GM10248 (cell line): Measurements from ENCODE around the gene FETUB.

ENCODE experiments used
- CTCF ChIA-PET: fragments of 300-600 bp; sonication (Branson Sonifier 250); formaldehyde crosslinking; extraction: SDS; loops from one replicate; lab custom pipeline; 2021; ENCODE audit warnings: antibody characterized with exemption; lab: Yijun Ruan, JAX
- POLR2A ChIA-PET: fragments of 350-650 bp; sonication (Branson Sonifier 250); formaldehyde crosslinking; extraction: SDS; loops from one replicate; lab custom pipeline; 2020; ENCODE audit warnings: antibody characterized with exemption; lab: Yijun Ruan, JAX
- DNase-seq: peaks from one replicate; pipeline ENCODE4 v3.0.0; 2012; ENCODE audit errors: extremely low spot score
- TF ChIP-seq, protein P1 (sequence below): IDR thresholded peaks from 2 replicates; pipeline ENCODE4 v1.5.1; 2012; ENCODE audit warnings: mild to moderate bottlenecking, low read depth; ENCODE audit errors: extremely low read depth, missing control alignments, control extremely low read depth

FETUB gene

DNA sequence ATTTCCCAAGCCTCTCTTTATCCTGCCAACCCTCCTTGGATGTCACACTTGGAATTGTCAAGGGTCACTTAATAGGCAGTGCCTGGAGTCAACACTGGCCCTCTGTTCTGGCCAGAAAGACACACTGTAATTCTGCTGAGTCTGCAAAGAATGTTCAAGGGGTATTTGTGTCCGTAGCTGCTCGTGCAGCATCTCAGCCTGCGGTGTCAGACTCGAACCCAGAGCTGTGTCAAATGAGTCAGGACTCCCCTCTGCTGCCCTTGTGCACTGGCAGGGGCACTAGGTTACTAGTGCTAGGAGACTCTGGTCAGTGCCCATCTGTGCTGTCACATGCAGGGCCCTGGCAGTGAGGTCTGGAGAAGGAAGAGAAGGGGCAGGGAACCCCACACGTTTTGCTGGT lies 28.1 kb upstream of the FETUB start:
- TF ChIP-seq, protein P1, sequence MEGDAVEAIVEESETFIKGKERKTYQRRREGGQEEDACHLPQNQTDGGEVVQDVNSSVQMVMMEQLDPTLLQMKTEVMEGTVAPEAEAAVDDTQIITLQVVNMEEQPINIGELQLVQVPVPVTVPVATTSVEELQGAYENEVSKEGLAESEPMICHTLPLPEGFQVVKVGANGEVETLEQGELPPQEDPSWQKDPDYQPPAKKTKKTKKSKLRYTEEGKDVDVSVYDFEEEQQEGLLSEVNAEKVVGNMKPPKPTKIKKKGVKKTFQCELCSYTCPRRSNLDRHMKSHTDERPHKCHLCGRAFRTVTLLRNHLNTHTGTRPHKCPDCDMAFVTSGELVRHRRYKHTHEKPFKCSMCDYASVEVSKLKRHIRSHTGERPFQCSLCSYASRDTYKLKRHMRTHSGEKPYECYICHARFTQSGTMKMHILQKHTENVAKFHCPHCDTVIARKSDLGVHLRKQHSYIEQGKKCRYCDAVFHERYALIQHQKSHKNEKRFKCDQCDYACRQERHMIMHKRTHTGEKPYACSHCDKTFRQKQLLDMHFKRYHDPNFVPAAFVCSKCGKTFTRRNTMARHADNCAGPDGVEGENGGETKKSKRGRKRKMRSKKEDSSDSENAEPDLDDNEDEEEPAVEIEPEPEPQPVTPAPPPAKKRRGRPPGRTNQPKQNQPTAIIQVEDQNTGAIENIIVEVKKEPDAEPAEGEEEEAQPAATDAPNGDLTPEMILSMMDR = no peak
- DNase-seq = no peak
- CTCF ChIA-PET = interaction anchor here (1.2 to 12.5 kb wide), 4 partner anchors 11 to 629 kb away, joined by 3 to 202 read pairs (median 3); no protein-coding TSS in a partner anchor
- POLR2A ChIA-PET = no interaction called here

DNA sequence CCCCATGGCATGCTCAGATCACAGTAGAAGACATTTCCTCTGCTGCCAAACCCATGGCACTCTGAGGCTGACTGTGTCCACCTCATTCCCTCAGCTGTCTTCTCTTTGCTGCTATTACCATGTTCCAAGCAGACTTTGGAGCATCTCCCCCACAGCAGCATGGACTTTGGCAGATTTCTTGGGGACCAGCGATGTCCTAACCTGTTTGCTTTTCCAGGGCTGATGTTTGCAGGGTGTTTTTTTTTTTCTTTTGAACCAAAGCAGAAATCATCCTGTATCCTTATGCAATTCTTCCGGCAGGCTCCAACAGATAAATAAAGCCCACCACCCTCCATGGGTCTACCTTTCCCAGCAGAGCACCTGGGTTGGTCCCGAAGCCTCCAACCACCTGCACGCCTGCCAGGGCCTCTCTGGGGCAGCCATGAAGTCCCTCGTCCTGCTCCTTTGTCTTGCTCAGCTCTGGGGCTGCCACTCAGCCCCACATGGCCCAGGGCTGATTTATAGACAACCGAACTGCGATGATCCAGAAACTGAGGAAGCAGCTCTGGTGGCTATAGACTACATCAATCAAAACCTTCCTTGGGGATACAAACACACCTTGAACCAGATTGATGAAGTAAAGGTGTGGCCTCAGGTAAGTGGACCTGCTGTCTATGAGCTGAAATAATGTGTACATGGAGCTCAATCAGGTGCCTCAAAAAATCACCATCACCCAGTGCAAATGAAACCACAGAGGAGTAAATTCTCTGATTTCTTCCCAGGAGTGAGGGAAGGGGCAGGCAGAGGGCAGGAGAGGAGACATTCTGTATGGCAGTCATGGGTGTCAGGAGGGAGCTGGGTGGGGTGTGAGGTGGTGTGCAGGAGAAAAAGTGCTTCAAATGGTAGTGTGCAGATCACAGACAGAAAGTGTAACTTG lies 27.2 kb upstream of the FETUB start, which contains the start of gene AHSG:
TSS of gene AHSG (plus strand) at position 340 of the 916 bp plus-strand sequence. CDS start at position 422, 82 bp downstream.
- ChIA-PET POLR2A (no interaction called here), CTCF (interaction anchor here (0.7 to 12.5 kb wide), 15 partner anchors 9 to 953 kb away, joined by 3 to 202 read pairs (median 27); no protein-coding TSS in a partner anchor)
- TF ChIP-seq, protein P1 = no peak
- no peak for DNase-seq

DNA sequence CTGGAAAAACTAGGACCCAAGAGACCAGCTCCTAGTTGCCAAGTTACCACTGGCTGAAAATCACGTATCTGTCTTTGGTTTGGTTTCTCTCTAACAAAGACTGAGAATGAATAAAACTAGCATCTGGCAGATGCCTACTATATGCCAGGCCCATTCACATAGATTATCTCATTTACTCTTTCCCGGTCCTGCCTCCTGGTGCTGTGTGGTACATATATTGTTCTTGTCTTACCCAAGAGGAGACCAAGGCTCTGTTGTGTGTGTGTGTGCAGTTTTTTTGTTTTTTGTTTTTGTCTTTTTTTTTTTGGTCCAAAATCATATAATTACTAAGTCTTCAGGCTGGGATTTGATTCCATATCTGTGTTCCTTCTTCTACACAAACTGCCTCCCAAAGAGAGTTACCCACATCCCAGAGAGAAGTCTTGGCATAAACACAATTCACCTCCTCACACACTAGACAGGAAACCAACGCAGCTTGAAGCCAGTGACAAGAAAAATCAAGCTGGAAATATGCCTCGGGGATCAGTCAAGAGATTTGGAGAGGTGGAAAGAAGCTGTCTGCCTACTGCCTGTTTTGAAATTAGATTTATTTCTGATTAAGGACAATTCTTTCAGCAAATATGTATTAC lies 26.4 kb upstream of the FETUB start:
- ChIA-PET POLR2A (no interaction called here), CTCF (interaction anchor here (0.9 to 12.5 kb wide), 23 partner anchors 8 to 954 kb away, joined by 3 to 202 read pairs (median 16); no protein-coding TSS in a partner anchor)
- no peak for DNase-seq
- TF ChIP-seq, protein P1 = no peak

DNA sequence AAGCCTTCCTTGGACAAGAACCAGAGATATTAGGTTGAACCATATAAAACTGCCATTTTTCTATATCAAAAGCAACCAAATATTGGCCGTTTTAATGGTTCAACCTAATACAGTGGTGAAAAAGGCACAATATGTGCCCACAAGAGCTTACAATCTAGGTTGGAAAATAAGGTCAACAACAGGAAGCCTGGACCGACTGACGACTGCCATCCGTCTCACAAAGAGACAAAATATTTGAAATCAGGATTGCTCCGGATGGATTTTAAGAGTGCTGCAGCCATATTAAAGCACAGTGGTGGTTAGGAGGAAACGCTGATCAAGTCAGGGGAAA lies 26.0 kb upstream of the FETUB start:
- POLR2A ChIA-PET = no interaction called here
- TF ChIP-seq, protein P1 = no peak

DNA sequence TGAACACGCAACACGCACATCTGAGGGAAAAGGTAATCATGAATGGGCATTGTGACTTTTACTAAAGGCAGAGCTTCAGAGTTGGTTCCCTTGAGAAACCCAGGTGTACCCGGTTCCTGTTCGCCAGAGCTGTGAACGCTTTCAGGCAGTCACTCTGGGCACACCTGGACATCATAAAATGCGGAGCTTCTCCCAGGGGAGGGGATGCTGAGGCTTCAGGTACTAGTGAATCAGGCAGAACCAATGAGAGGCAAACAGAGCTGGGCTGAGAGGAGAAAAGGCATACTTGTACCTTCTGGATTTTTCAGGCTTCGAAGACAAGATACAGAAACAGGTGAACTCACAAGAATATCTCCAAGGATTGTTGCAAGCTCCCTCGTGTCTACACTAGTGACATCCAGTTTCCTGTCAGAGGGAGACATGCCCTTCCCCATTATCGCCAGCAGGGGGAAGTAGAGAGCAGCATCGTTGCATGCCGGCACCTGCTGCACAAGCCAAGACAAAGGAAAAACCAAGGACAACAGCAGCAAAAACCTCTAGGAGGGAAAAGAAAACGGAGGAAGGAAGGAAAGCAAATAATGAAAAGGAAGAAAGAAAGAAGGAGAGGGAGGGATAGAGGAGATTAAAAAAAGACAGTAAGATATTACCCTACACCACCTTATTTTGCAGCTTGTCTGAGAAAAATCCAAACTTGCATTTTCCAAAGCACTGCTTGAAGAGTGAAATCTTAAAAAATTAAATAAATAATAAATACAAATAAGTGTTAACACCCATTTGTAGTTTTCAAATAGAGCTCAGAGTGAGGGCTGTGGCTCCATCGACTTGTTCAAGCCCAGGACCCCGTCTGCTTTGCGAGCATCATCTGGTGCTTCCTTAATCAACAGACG lies 25.4 kb upstream of the FETUB start:
- TF ChIP-seq, protein P1 = peak; percentile 99
- ChIA-PET CTCF (interaction anchor here (0.7 to 12.5 kb wide), 56 partner anchors 8 to 955 kb away, joined by 3 to 202 read pairs (median 5); partner anchors contain the start of genes DNAJB11 and TBCCD1), POLR2A (interaction anchor here (1.0 kb wide), 1 partner anchor 169 kb away, joined by 4 read pairs; no protein-coding TSS in a partner anchor)
- peak; percentile 84 for DNase-seq

More for the DNA sequence above, 26.0 kb upstream of the FETUB start:
- DNase-seq = no peak
- CTCF ChIA-PET = interaction anchor here (0.7 to 12.5 kb wide), 43 partner anchors 11 to 954 kb away, joined by 3 to 202 read pairs (median 6); partner anchors contain the start of genes DNAJB11 and TBCCD1
